Measurements from ENCODE around the gene PPEF1.

PPEF1 gene

GRCh38 chrX:18861511-18861910 lies 154.1 kb downstream of the PPEF1 start:
- TF ChIP-seq PKNOX1 (IDR thresholded peaks at IDR 0.05) (peak; percentile 46; the same call in 1 of the 2 replicates), HDGF (IDR thresholded peaks at IDR 0.05; ENCODE audit: borderline replicate concordance) (no peak), CTBP1 (IDR thresholded peaks at IDR 0.05; ENCODE audit: borderline replicate concordance) (no peak)
- CTCF ChIA-PET = no interaction called here
- POLR2A ChIA-PET = no interaction called here
- no peak for DNase-seq (ENCODE audit: extremely low spot score)

GRCh38 chrX:18864390-18864920 lies 157.0 kb downstream of the PPEF1 start:
- no peak for DNase-seq (ENCODE audit: extremely low spot score)
- ChIA-PET POLR2A (no interaction called here), CTCF (no interaction called here)
- TF ChIP-seq SP1 (IDR thresholded peaks at IDR 0.05) (no peak), TARDBP (IDR thresholded peaks at IDR 0.05) (no peak), CTBP1 (IDR thresholded peaks at IDR 0.05; ENCODE audit: borderline replicate concordance) (no peak), L3MBTL2 (conservative IDR thresholded peaks at IDR 0.05) (no peak), FOXM1 (IDR thresholded peaks at IDR 0.05; ENCODE audit: borderline replicate concordance) (no peak), ZNF384 (IDR thresholded peaks at IDR 0.05) (no peak), FOXK2 (IDR thresholded peaks at IDR 0.05) (no peak), BHLHE40 (IDR thresholded peaks at IDR 0.05; ENCODE audit: borderline replicate concordance) (no peak), FOXA1 (IDR thresholded peaks at IDR 0.05) (no peak), SUZ12 (IDR thresholded peaks at IDR 0.05) (no peak), PKNOX1 (IDR thresholded peaks at IDR 0.05) (no peak), NFRKB (IDR thresholded peaks at IDR 0.05) (no peak), LEF1 (IDR thresholded peaks at IDR 0.05; ENCODE audit: borderline replicate concordance) (no peak), ELF4 (IDR thresholded peaks at IDR 0.05) (no peak), HDGF (IDR thresholded peaks at IDR 0.05; ENCODE audit: borderline replicate concordance) (no peak), ARNT (IDR thresholded peaks at IDR 0.05) (no peak)

- ChIA-PET POLR2A (no interaction called here), CTCF (no interaction called here)
- no peak for TF ChIP-seq TARDBP (IDR thresholded peaks at IDR 0.05)
- TF ChIP-seq FOXM1 (IDR thresholded peaks at IDR 0.05; ENCODE audit: borderline replicate concordance) = no peak
- DNase-seq (ENCODE audit: extremely low spot score) = no peak
These were observed 163.9 kb downstream of the PPEF1 start for GRCh38 chrX:18871161-18871890.

- CTCF ChIA-PET = no interaction called here
- no peak for DNase-seq (ENCODE audit: extremely low spot score)
- POLR2A ChIA-PET = no interaction called here
- no peak for TF ChIP-seq HDGF (IDR thresholded peaks at IDR 0.05; ENCODE audit: borderline replicate concordance)
- TF ChIP-seq PKNOX1 (IDR thresholded peaks at IDR 0.05) = no peak
- no peak for TF ChIP-seq ELF4 (IDR thresholded peaks at IDR 0.05)
- no peak for TF ChIP-seq FOXM1 (IDR thresholded peaks at IDR 0.05; ENCODE audit: borderline replicate concordance)
- TF ChIP-seq TARDBP (IDR thresholded peaks at IDR 0.05) = no peak
- no peak for TF ChIP-seq LEF1 (IDR thresholded peaks at IDR 0.05; ENCODE audit: borderline replicate concordance)
These were observed 164.5 kb downstream of the PPEF1 start for GRCh38 chrX:18871970-18872369.

- TF ChIP-seq CTBP1 (IDR thresholded peaks at IDR 0.05; ENCODE audit: borderline replicate concordance) (no peak), BHLHE40 (IDR thresholded peaks at IDR 0.05; ENCODE audit: borderline replicate concordance) (no peak), SP1 (IDR thresholded peaks at IDR 0.05) (no peak), PKNOX1 (IDR thresholded peaks at IDR 0.05) (no peak), FOXK2 (IDR thresholded peaks at IDR 0.05) (no peak), ELF4 (IDR thresholded peaks at IDR 0.05) (no peak), FOXA1 (IDR thresholded peaks at IDR 0.05) (no peak), SUZ12 (IDR thresholded peaks at IDR 0.05) (no peak), NFRKB (IDR thresholded peaks at IDR 0.05) (no peak), L3MBTL2 (conservative IDR thresholded peaks at IDR 0.05) (no peak), FOXM1 (IDR thresholded peaks at IDR 0.05; ENCODE audit: borderline replicate concordance) (no peak), ARNT (IDR thresholded peaks at IDR 0.05) (no peak), TARDBP (IDR thresholded peaks at IDR 0.05) (no peak), ZNF384 (IDR thresholded peaks at IDR 0.05) (no peak), LEF1 (IDR thresholded peaks at IDR 0.05; ENCODE audit: borderline replicate concordance) (no peak), HDGF (IDR thresholded peaks at IDR 0.05; ENCODE audit: borderline replicate concordance) (no peak)
- POLR2A ChIA-PET = no interaction called here
- CTCF ChIA-PET = no interaction called here
- DNase-seq (ENCODE audit: extremely low spot score) = no peak
These were observed 165.2 kb downstream of the PPEF1 start for GRCh38 chrX:18872621-18873020.

- DNase-seq (ENCODE audit: extremely low spot score) = no peak
- ChIA-PET POLR2A (no interaction called here), CTCF (no interaction called here)
- TF ChIP-seq HDGF (IDR thresholded peaks at IDR 0.05; ENCODE audit: borderline replicate concordance) (no peak), LEF1 (IDR thresholded peaks at IDR 0.05; ENCODE audit: borderline replicate concordance) (no peak), BHLHE40 (IDR thresholded peaks at IDR 0.05; ENCODE audit: borderline replicate concordance) (no peak), FOXA1 (IDR thresholded peaks at IDR 0.05) (no peak), PKNOX1 (IDR thresholded peaks at IDR 0.05) (no peak), L3MBTL2 (conservative IDR thresholded peaks at IDR 0.05) (no peak), FOXK2 (IDR thresholded peaks at IDR 0.05) (no peak), NFRKB (IDR thresholded peaks at IDR 0.05) (no peak), SP1 (IDR thresholded peaks at IDR 0.05) (no peak), ZNF384 (IDR thresholded peaks at IDR 0.05) (no peak), ELF4 (IDR thresholded peaks at IDR 0.05) (no peak), CTBP1 (IDR thresholded peaks at IDR 0.05; ENCODE audit: borderline replicate concordance) (no peak), FOXM1 (IDR thresholded peaks at IDR 0.05; ENCODE audit: borderline replicate concordance) (no peak), ARNT (IDR thresholded peaks at IDR 0.05) (no peak), SUZ12 (IDR thresholded peaks at IDR 0.05) (no peak)
These were observed 165.8 kb downstream of the PPEF1 start for GRCh38 chrX:18873189-18873791.
